ENCODE data around the gene NT5DC4.

NT5DC4 gene

DNA sequence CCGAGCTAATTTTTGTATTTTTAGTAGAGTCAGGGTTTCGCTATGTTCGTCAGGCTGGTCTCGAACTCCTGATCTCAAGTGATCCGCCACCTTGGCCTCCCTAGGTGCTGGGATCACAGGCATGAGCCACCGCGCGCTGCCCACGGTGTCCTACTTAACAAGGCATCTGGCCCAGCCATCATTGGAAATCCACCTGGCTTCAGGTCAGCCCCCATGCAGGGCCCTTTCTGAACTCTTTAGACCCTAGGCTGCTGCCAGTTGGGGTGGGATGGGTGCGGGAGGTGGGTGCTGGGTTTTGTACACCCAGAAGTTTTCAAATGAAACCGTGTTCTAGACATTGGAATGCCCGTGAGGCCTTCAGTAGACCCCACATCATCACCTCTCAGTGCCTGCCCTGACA, 26.6 kb upstream of the NT5DC4 start:
- TF ChIP-seq, protein P1, sequence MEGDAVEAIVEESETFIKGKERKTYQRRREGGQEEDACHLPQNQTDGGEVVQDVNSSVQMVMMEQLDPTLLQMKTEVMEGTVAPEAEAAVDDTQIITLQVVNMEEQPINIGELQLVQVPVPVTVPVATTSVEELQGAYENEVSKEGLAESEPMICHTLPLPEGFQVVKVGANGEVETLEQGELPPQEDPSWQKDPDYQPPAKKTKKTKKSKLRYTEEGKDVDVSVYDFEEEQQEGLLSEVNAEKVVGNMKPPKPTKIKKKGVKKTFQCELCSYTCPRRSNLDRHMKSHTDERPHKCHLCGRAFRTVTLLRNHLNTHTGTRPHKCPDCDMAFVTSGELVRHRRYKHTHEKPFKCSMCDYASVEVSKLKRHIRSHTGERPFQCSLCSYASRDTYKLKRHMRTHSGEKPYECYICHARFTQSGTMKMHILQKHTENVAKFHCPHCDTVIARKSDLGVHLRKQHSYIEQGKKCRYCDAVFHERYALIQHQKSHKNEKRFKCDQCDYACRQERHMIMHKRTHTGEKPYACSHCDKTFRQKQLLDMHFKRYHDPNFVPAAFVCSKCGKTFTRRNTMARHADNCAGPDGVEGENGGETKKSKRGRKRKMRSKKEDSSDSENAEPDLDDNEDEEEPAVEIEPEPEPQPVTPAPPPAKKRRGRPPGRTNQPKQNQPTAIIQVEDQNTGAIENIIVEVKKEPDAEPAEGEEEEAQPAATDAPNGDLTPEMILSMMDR (IDR thresholded peaks at IDR 0.05; ENCODE audit: extremely low read depth, insufficient read depth, missing control alignments): no peak
- no peak for DNase-seq (ENCODE audit: low spot score)

DNA sequence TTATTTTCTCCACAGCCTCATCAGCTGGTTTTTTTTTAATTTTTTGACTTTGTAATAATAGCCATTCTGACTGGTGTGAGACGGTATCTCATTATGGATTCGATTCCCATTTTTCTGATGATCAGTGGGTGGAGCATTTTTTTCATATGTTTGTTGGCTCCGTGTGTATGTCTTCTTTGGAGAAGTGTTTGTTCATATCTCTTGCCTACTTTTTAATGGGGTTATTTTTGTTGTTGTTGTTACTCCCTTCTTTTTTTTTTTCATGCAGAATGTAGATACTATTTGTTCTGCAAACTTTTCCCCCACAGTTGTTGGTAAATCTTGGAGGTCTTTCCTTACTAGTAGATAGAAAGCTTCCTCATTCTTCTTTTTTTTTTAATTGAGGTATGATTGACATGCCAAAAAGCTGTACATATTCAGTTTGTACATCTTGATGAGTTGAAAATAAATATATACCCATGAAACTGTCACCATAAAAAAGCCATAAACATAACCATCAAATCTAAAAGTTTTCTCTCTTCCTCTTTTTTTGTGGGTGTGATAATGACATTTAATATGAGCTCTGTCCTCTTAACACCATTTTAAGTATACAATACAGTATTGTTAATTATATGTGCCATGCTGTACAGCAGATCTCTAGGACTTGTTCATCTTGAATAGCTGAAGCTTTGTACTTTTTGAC, 21.8 kb upstream of the NT5DC4 start:
- no peak for DNase-seq (ENCODE audit: low spot score)
- TF ChIP-seq, protein P1 (IDR thresholded peaks at IDR 0.05; ENCODE audit: extremely low read depth, insufficient read depth, missing control alignments): no peak
- in situ Hi-C loops (cut with MboI; ENCODE audit: low pct_unique_long_range_greater_than_20kb, low sequenced_read_pairs, unreplicated experiment): no loop called here

More for the DNA sequence above, 26.6 kb upstream of the NT5DC4 start:
- in situ Hi-C loops (cut with MboI; ENCODE audit: low pct_unique_long_range_greater_than_20kb, low sequenced_read_pairs, unreplicated experiment): no loop called here

DNA sequence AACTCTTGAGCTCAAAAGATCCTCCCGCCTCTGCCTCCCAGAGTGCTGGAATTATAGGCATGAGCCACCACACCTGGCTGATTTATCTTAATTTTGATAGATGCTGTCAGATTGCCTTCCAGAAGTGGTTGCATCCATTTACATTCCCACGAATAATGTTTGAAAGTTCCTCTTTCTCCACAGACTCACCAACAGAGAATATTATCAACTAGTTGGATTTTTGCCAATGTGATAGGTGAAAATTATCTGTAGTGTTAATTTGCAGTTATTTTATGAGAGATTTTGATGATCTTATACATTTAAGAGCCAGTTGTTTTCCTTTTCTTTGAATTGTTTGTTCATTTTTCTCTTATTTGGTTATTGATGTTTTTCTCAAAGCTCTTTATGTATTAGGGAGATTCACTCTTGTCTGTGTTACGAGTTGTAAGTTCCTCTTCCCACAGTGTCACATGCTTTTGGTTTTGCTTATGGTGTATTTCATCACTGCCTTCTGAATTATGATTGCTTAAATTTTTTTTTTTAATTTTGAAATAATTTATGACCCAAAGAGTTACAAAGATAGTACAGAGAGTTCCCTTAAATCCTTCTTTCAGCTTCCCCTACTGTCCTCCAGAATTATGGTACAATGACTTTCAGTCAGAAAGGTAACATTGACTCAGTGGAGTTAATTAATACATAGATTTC, 20.7 kb upstream of the NT5DC4 start:
- in situ Hi-C loops (cut with MboI; ENCODE audit: low pct_unique_long_range_greater_than_20kb, low sequenced_read_pairs, unreplicated experiment): no loop called here
- DNase-seq (ENCODE audit: low spot score): no peak
- TF ChIP-seq, protein P1 (IDR thresholded peaks at IDR 0.05; ENCODE audit: extremely low read depth, insufficient read depth, missing control alignments): no peak

DNA sequence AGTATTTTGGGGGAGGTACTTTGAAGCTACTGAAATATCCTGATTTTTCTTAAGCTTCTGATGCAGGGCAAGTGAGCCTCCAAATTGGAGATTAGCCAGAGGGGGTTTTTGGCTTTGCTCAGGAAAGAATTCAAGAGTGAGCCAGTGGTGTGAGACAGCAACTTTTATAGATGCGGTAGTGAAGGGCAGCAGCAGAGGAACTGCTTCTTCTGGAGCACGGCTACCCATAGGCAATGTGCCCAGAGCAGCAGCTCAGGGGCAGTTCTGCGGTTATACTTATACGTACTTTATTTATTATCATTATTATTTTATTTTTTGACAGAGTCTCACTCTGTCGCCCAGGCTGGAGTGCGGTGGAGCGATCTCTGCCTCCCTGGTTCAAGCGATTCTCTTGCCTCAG, 19.8 kb upstream of the NT5DC4 start:
- in situ Hi-C loops (cut with MboI; ENCODE audit: low pct_unique_long_range_greater_than_20kb, low sequenced_read_pairs, unreplicated experiment): no loop called here
- TF ChIP-seq, protein P1 (IDR thresholded peaks at IDR 0.05; ENCODE audit: extremely low read depth, insufficient read depth, missing control alignments): no peak
- no peak for DNase-seq (ENCODE audit: low spot score)

DNA sequence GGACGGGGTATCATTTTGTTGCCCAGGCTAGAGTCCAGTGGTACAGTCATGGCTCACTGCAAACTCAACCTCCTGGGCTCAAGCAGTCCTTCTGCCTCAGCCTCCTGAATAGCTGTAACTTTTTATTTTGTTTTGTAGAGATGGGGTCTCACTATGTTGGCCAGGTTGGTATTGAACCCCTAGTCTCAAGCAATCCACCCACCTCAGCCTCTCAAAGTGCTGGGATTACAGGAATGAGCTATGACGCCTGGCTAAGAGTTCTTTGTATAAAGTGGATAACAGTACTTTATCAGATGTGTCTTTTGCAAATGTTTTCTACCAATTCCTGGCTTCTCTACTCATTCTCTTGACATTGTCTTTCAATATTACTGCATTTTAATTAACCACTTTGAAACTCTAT, 17.1 kb upstream of the NT5DC4 start:
- no peak for DNase-seq (ENCODE audit: low spot score)
- in situ Hi-C loops (cut with MboI; ENCODE audit: low pct_unique_long_range_greater_than_20kb, low sequenced_read_pairs, unreplicated experiment): no loop called here
- TF ChIP-seq, protein P1 (IDR thresholded peaks at IDR 0.05; ENCODE audit: extremely low read depth, insufficient read depth, missing control alignments): no peak

DNA sequence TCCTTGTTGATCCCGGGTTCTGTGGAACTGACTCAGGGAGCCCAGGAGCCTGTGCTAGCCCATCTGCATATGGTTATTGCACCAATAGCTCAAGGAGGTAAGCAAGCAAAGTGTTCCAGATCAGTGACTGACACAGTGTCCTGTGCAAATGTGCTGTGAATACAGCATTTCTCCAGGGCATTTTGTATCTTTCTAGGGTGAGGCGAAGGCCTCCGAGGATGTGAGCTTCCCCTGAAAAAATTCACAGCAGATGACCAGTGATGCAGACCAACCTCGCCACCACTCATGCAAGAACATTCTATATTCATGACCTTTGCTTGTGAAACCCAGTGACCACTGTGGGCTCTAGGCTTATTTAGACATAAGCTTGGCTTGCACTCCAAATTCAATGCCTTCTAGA, 15.2 kb upstream of the NT5DC4 start:
- TF ChIP-seq, protein P1 (IDR thresholded peaks at IDR 0.05; ENCODE audit: extremely low read depth, insufficient read depth, missing control alignments): no peak
- no peak for DNase-seq (ENCODE audit: low spot score)
- in situ Hi-C loops (cut with MboI; ENCODE audit: low pct_unique_long_range_greater_than_20kb, low sequenced_read_pairs, unreplicated experiment): no loop called here

All from GM13977 (cell line).